Calu3 (cell line): Measurements from ENCODE around the gene ZNF18. TPM values are rescaled to one million over a fixed set of nuclear protein-coding genes. Genes with fewer than 3 reads are reported as not detected.

Experiments
- BruUV-seq: library from RNA; stranded (reverse); fragments of 400-500 nt; replicated peaks from 2 replicates; lab custom pipeline; 2021; lab: Mats Ljungman, UMichigan
- CTCF ChIA-PET: fragments of 300-600 bp; sonication (Branson Sonifier 250); formaldehyde crosslinking; loops from one replicate; lab custom pipeline; 2022; ENCODE audit warnings: antibody characterized with exemption; lab: Charles Lee
- DNase-seq: peaks from one replicate; pipeline ENCODE4 v3.0.0; 2022
- H3K27ac Mint-ChIP-seq: one replicate; pipeline ENCODE4 v1.8.0; 2022; ENCODE audit warnings: mixed read lengths; ENCODE audit not compliant: unreplicated experiment
- H3K27me3 Mint-ChIP-seq: one replicate; pipeline ENCODE4 v1.8.0; 2022; ENCODE audit warnings: mixed read lengths; ENCODE audit not compliant: unreplicated experiment
- H3K36me3 Mint-ChIP-seq: one replicate; pipeline ENCODE4 v1.8.0; 2022; ENCODE audit warnings: mild to moderate bottlenecking, moderate library complexity, mixed read lengths; ENCODE audit not compliant: insufficient read depth, unreplicated experiment
- H3K4me1 Mint-ChIP-seq: one replicate; pipeline ENCODE4 v1.8.0; 2022; ENCODE audit warnings: mild to moderate bottlenecking, low read depth, mixed read lengths; ENCODE audit not compliant: unreplicated experiment
- H3K4me3 Mint-ChIP-seq: one replicate; pipeline ENCODE4 v1.8.0; 2022; ENCODE audit warnings: mild to moderate bottlenecking, low read depth, moderate library complexity, mixed read lengths; ENCODE audit not compliant: unreplicated experiment
- H3K9me3 Mint-ChIP-seq: one replicate; pipeline ENCODE4 v1.8.0; 2022; ENCODE audit warnings: low read depth, mixed read lengths; ENCODE audit not compliant: unreplicated experiment
- intact Hi-C: fragments of 100-400 bp; cut with micrococcal nuclease; formaldehyde crosslinking; loops from one replicate; pipeline ENCODE4 v1.10.0; 2022; ENCODE audit not compliant: unreplicated experiment
- total RNA-seq: library from RNA; stranded (reverse); gene quantifications from 2 replicates; pipeline ENCODE4 v1.2.3, GENCODE V29; 2022
- TF ChIP-seq, protein P1 (sequence below): fragments of 200-600 bp; IDR thresholded peaks from one replicate; pipeline ENCODE4 v1.8.0; 2022; ENCODE audit warnings: antibody characterized with exemption; ENCODE audit not compliant: unreplicated experiment

Gene ZNF18
- total RNA-seq, 1 experiment from 2014 or later: 4.2 TPM

DNA sequence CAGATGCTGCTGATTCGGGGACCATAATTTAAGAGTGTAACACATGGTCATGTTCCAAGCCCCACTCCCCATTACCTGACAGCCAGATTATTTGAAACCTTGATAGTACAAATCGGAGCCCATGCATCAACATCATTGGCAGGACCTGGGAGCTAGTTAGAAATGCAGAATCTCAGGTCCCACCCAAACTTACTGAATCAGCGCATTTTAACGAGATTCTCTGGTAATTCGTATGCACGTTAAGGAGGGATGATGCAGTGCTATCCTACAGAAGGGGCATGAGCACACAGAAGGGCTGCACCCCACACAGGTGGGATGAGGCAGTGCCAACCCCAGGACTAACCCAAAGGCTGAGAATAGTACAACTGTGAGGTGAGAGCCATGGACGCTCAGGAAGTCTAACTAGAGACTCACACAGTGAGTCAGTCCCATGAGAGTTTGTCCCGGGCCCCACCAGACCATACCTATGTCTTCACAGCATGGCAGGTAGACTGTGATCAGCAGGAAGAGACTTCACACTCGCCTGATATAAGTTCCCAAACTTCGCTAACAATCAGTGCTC, 64.9 kb downstream of the ZNF18 start:
- Mint-ChIP-seq H3K9me3 (peaks cover 2% of the 10 kb centered on the region), H3K36me3 (no peaks in the 10 kb centered on the region), H3K4me3 (no peak overlapping the region), H3K27me3 (peaks cover 12% of the 10 kb centered on the region), H3K27ac (no peak overlapping the region), H3K4me1 (no peaks in the 10 kb centered on the region)
- BruUV-seq: no TSS peak
- intact Hi-C loops: no loop called here
- CTCF ChIA-PET: interaction anchor here (1.0 kb wide), 1 partner anchor 65 kb away, joined by 3 read pairs; the partner anchor contains the start of gene ZNF18
- no peak for DNase-seq
- TF ChIP-seq, protein P1, sequence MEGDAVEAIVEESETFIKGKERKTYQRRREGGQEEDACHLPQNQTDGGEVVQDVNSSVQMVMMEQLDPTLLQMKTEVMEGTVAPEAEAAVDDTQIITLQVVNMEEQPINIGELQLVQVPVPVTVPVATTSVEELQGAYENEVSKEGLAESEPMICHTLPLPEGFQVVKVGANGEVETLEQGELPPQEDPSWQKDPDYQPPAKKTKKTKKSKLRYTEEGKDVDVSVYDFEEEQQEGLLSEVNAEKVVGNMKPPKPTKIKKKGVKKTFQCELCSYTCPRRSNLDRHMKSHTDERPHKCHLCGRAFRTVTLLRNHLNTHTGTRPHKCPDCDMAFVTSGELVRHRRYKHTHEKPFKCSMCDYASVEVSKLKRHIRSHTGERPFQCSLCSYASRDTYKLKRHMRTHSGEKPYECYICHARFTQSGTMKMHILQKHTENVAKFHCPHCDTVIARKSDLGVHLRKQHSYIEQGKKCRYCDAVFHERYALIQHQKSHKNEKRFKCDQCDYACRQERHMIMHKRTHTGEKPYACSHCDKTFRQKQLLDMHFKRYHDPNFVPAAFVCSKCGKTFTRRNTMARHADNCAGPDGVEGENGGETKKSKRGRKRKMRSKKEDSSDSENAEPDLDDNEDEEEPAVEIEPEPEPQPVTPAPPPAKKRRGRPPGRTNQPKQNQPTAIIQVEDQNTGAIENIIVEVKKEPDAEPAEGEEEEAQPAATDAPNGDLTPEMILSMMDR: no peak

- BruUV-seq: no TSS peak
- Mint-ChIP-seq H3K27me3 (no peaks in the 10 kb centered on the region), H3K4me3 (no peak overlapping the region), H3K4me1 (no peaks in the 10 kb centered on the region), H3K9me3 (peaks cover 6% of the 10 kb centered on the region), H3K27ac (no peak overlapping the region), H3K36me3 (peaks cover 3% of the 10 kb centered on the region)
- DNase-seq: no peak
- CTCF ChIA-PET: no interaction called here
- intact Hi-C loops: no loop called here
- TF ChIP-seq, protein P1: no peak
Measured at GRCh38 chr17:11928436-11928835, 68.8 kb downstream of the ZNF18 start.

Other genes starting within 250 kb of the ZNF18 start
- 16.1 TPM in 2 replicates for gene MAP2K4, start 23.4 kb upstream of the ZNF18 start, total RNA-seq